ENCODE data around the gene SATB2. TPM values are rescaled to one million over a fixed set of nuclear protein-coding genes. Genes with fewer than 3 reads are reported as not detected.

The SATB2 gene
- total RNA-seq, 1 experiment from 2014 or later: 13.8 TPM

- ChIA-PET RAD21 (ENCODE audit: low non-redundant PET in 1 of 2, low total read pairs in 2 of 2, uncharacterized antibody in 2 of 2, unreplicated experiment in 2 of 2) (interaction anchor here in 1 of 2 experiments (0.6 kb wide), 1 partner anchor 81 kb away, joined by 3 read pairs; no protein-coding TSS in a partner anchor), CTCF (no interaction called here), POLR2A (no interaction called here)
- H2AFZ ChIP-seq (ENCODE audit: low read depth, low read length, poor library complexity, severe bottlenecking): no peak overlapping the region
- H3K27ac ChIP-seq (ENCODE audit: low read depth, low read length): no peak overlapping the region
- BruUV-seq (replicated peaks): no TSS peak
- H3K9me2 ChIP-seq (ENCODE audit: insufficient read depth): no peaks in the 10 kb centered on the region
- DNase-seq (ENCODE audit: low read depth, low spot score) (no peak), ATAC-seq (no peak)
- no peaks in the 10 kb centered on the region for H3K4me1 ChIP-seq (ENCODE audit: control insufficient read depth in 1 of 2, insufficient read depth in 2 of 2, low read length in 2 of 2)
- no peak overlapping the region for H3K4me2 ChIP-seq (ENCODE audit: low read length)
- TF ChIP-seq ELF1 (IDR thresholded peaks at IDR 0.05; ENCODE audit: borderline replicate concordance, low read depth) (no peak), SIN3A (IDR thresholded peaks at IDR 0.05; ENCODE audit: low read depth) (no peak), EZH2 (IDR thresholded peaks at IDR 0.05) (no peak), EZH2phosphoT487 (IDR thresholded peaks at IDR 0.05; ENCODE audit: borderline replicate concordance) (no peak), FOSL1 (IDR thresholded peaks at IDR 0.05; ENCODE audit: low read depth) (no peak)
- H3K27me3 ChIP-seq (ENCODE audit: insufficient read depth, low read length): no peaks in the 10 kb centered on the region
- H3K9me3 ChIP-seq (ENCODE audit: control insufficient read depth in 1 of 2, insufficient read depth in 1 of 2, low read depth in 1 of 2, low read length in 2 of 2): no peaks in the 10 kb centered on the region
- no peak overlapping the region for H3K9ac ChIP-seq (ENCODE audit: low read length)
- no peaks in the 10 kb centered on the region for H3K36me3 ChIP-seq (ENCODE audit: control insufficient read depth in 1 of 2, insufficient read depth in 2 of 2, low read length in 2 of 2)
- no peak overlapping the region for H3K4me3 ChIP-seq (replicated peaks in 1 of 2; ENCODE audit: low read depth in 1 of 2, low read length in 2 of 2)
- no peaks in the 10 kb centered on the region for H3K79me2 ChIP-seq (ENCODE audit: insufficient read depth, low read length)
- intact Hi-C loops (cut with micrococcal nuclease): no loop called here
- H4K20me1 ChIP-seq (ENCODE audit: insufficient read depth): no peaks in the 10 kb centered on the region
These were observed 200.2 kb downstream of the SATB2 start for GRCh38 chr2:199257261-199258224.

DNA sequence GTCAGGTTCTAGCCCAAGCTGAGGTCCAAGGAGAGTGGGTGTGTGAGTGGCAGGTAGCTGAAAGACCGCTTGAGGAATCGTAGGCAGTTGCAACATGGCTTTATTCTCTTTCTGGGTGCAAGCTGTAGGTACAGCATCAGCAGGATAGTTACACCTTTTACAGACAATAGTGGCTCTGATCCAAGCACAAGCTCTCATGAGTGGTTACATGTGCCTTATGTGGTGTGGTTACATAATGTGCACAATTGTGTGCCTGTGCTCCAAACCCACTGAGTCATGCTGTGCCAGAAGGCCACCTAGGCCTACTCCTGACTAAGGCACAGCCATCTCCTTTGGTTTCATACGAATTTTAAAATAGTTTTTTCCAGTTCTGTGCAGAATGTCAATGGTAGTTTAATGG lies 227.6 kb downstream of the SATB2 start:
- ChIA-PET RAD21 (ENCODE audit: low non-redundant PET in 1 of 2, low total read pairs in 2 of 2, uncharacterized antibody in 2 of 2, unreplicated experiment in 2 of 2) (no interaction called here), POLR2A (no interaction called here), CTCF (no interaction called here)
- H3K36me3 ChIP-seq (ENCODE audit: control insufficient read depth in 1 of 2, insufficient read depth in 2 of 2, low read length in 2 of 2): no peaks in the 10 kb centered on the region
- H3K79me2 ChIP-seq (ENCODE audit: insufficient read depth, low read length): no peaks in the 10 kb centered on the region
- TF ChIP-seq, protein P1, sequence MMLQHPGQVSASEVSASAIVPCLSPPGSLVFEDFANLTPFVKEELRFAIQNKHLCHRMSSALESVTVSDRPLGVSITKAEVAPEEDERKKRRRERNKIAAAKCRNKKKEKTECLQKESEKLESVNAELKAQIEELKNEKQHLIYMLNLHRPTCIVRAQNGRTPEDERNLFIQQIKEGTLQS (IDR thresholded peaks at IDR 0.05): no peak
- TF ChIP-seq EGR1 (IDR thresholded peaks at IDR 0.05; ENCODE audit: low read depth): no peak
- no peak for TF ChIP-seq POLR2AphosphoS5 (IDR thresholded peaks at IDR 0.05; ENCODE audit: low read depth, low read length)
- TF ChIP-seq, protein P2, sequence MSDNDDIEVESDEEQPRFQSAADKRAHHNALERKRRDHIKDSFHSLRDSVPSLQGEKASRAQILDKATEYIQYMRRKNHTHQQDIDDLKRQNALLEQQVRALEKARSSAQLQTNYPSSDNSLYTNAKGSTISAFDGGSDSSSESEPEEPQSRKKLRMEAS (IDR thresholded peaks at IDR 0.05): no peak
- no peak for TF ChIP-seq JUND (IDR thresholded peaks at IDR 0.05)
- no peaks in the 10 kb centered on the region for H3K27me3 ChIP-seq (ENCODE audit: insufficient read depth, low read length)
- DNase-seq (ENCODE audit: low read depth, low spot score) (no peak), ATAC-seq (no peak)
- H3K9me2 ChIP-seq (ENCODE audit: insufficient read depth): no peaks in the 10 kb centered on the region
- H3K27ac ChIP-seq (ENCODE audit: low read depth, low read length): no peak overlapping the region
- intact Hi-C loops (cut with micrococcal nuclease): no loop called here
- H3K9ac ChIP-seq (ENCODE audit: low read length): no peak overlapping the region
- no peaks in the 10 kb centered on the region for H3K4me1 ChIP-seq (ENCODE audit: control insufficient read depth in 1 of 2, insufficient read depth in 2 of 2, low read length in 2 of 2)
- no peaks in the 10 kb centered on the region for H3K9me3 ChIP-seq (ENCODE audit: control insufficient read depth in 1 of 2, insufficient read depth in 1 of 2, low read depth in 1 of 2, low read length in 2 of 2)
- BruUV-seq (replicated peaks): no TSS peak
- no peaks in the 10 kb centered on the region for H4K20me1 ChIP-seq (ENCODE audit: insufficient read depth)
- no peak overlapping the region for H3K4me2 ChIP-seq (ENCODE audit: low read length)
- H3K4me3 ChIP-seq (replicated peaks in 1 of 2; ENCODE audit: low read depth in 1 of 2, low read length in 2 of 2): no peak overlapping the region
- no peak overlapping the region for H2AFZ ChIP-seq (ENCODE audit: low read depth, low read length, poor library complexity, severe bottlenecking)

All from HCT116 (cell line).